Fibroblast of pulmonary artery (primary cell): Measurements from ENCODE around the gene ZDHHC8.

Experiments used
- DNase-seq: peaks from one replicate; pipeline ENCODE4 v3.0.0-alpha.2; 2010; ENCODE audit warnings: low read depth
- H3K4me3 ChIP-seq: replicated peaks from 2 replicates; pipeline ENCODE4 v1.5.1; 2011; ENCODE audit warnings: low read depth, mild to moderate bottlenecking, control low read depth, low read length, moderate library complexity
- TF ChIP-seq, protein P1 (sequence below): IDR thresholded peaks from 2 replicates; pipeline ENCODE4 v1.5.1; 2011; ENCODE audit warnings: mild to moderate bottlenecking, control low read depth, low read length, inconsistent platforms; ENCODE audit errors: missing control alignments

The ZDHHC8 gene

DNA sequence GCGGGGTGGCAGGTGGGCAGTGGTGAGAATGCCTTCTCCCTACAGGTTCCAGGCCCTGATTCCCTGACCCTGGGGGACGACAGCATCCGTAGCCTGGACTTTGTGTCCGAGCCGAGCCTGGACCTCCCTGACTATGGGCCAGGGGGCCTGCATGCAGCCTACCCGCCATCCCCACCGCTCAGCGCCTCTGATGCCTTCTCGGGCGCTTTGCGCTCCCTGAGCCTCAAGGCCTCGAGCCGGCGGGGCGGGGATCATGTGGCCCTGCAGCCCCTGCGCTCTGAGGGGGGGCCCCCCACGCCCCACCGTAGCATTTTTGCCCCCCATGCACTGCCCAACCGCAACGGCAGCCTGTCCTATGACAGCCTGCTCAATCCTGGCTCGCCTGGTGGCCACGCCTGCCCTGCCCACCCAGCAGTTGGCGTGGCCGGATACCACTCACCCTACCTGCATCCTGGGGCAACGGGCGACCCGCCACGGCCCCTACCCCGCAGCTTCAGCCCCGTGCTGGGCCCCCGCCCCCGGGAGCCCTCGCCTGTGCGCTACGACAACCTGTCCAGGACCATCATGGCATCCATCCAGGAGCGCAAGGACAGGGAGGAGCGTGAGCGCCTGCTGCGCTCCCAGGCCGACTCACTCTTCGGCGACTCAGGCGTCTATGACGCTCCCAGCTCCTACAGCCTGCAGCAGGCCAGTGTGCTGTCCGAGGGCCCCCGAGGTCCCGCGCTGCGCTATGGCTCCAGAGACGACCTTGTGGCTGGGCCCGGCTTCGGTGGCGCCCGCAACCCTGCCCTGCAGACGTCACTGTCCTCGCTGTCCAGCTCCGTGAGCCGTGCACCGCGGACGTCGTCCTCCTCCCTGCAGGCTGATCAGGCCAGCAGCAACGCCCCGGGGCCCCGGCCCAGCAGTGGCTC is 11.4 kb downstream of the ZDHHC8 start:
- no peak for DNase-seq
- H3K4me3 ChIP-seq, result no peak overlapping the region
- TF ChIP-seq, protein P1, sequence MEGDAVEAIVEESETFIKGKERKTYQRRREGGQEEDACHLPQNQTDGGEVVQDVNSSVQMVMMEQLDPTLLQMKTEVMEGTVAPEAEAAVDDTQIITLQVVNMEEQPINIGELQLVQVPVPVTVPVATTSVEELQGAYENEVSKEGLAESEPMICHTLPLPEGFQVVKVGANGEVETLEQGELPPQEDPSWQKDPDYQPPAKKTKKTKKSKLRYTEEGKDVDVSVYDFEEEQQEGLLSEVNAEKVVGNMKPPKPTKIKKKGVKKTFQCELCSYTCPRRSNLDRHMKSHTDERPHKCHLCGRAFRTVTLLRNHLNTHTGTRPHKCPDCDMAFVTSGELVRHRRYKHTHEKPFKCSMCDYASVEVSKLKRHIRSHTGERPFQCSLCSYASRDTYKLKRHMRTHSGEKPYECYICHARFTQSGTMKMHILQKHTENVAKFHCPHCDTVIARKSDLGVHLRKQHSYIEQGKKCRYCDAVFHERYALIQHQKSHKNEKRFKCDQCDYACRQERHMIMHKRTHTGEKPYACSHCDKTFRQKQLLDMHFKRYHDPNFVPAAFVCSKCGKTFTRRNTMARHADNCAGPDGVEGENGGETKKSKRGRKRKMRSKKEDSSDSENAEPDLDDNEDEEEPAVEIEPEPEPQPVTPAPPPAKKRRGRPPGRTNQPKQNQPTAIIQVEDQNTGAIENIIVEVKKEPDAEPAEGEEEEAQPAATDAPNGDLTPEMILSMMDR, result no peak

DNA sequence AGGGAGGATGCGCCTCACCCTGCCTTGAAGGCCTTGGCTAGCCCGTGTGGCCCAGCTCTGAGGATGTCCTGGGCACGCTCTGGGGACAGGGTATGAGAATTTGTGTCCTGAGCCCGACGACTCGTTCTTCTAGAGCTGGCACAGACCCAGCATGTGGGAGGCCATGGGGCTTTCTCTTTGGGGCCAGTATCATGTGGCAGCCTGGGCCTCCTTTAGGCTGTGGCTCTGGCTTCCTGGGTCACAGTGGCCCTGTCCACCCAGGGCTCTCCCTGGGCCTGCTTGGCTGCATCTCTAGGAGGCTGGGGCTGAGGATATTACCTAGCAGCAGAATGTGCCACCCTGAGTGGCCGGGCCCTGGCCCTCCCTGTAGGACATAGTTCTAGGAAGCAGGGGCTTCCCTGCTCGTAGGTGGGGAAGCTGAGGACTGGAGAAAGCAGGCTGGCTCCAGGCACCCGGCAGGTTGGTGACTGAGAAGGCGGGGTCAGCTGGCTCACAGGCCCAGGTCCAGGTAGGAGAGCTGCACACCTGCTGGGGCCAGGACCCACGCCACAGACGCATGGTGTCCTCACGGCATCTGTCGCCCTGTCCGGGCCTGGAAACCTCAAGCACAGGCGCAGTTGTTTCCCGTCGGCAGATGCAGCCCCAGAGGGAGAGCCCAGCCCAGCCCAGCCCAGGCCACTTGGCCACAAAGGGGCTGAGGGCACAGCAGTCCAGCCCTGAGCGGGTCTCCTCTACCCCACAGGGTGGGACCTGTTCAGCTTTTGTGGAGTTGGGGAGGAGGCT is 12.5 kb downstream of the ZDHHC8 start:
- H3K4me3 ChIP-seq, result no peak overlapping the region
- TF ChIP-seq, protein P1, result no peak

DNA sequence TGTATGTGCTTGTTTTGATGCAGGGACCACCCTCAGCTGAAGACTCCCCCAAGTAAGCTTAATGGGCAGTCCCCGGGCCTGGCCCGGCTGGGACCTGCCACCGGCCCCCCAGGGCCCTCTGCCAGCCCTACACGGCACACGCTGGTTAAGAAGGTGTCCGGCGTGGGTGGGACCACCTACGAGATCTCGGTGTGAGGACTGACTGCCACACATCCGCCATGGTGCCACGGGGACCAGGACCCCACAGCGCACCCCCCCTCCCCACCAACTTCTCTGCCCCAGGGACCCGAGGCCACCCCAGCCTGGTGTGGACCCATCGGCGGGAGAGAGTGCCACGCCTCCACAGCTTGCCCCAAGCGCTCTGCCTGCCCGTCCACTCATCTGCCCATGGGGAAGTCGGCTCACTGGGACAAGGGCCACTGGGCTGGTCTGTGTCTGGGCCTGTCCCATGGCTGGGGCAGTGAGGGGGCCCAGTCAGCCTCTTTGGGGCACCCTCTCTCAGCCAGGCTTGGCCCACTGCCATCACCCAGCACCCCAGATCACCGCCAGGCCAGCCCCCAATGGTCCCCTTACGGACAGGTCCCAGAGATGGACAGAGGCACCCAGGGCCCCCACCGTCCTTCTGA is 13.7 kb downstream of the ZDHHC8 start:
- H3K4me3 ChIP-seq, result no peak overlapping the region
- DNase-seq, result no peak
- TF ChIP-seq, protein P1, result no peak

More for the DNA sequence above, 12.5 kb downstream of the ZDHHC8 start:
- no peak for DNase-seq

DNA sequence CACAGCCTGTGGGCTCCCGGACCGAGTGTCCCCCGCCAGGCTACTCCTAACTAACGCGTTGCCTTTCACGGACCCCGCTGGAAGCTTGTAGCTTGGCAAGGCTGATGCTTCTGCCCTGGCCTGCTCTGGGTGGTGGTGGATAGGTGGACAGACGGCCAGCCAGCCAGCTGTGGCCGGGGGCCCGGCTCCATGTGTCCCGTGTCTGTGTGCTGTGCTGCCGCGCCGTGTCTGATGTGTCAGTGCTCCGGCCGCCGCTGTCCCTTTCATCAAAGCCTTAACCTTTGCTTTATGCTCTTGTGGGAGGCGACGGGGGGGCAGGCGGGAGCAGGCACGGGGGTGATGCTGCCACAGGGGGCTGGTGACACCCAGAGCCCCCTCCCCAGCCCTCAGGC is 14.2 kb downstream of the ZDHHC8 start:
- H3K4me3 ChIP-seq, result no peak overlapping the region
- no peak for DNase-seq
- TF ChIP-seq, protein P1, result no peak

DNA sequence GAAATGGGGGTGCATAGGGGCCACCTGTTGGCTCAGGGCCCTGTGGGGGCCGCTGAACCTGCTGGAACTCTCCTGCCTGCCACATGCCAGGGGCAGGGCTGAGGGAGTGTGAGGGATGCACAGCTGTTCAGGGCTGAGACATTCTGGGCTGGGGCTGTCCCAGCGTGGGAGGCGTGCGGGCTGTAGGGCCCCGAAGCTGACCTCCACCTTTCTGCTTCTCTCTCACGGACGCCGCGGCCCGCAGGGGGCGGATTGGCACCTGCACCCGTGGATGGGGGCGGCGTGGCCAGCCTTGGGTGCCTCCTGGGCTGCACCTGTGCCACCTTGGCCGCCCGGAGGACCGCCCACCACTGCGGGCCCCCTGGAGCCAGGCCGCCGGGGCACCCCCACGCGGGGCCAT is 15.2 kb downstream of the ZDHHC8 start:
- no peak overlapping the region for H3K4me3 ChIP-seq
- DNase-seq, result no peak
- TF ChIP-seq, protein P1, result no peak

DNA sequence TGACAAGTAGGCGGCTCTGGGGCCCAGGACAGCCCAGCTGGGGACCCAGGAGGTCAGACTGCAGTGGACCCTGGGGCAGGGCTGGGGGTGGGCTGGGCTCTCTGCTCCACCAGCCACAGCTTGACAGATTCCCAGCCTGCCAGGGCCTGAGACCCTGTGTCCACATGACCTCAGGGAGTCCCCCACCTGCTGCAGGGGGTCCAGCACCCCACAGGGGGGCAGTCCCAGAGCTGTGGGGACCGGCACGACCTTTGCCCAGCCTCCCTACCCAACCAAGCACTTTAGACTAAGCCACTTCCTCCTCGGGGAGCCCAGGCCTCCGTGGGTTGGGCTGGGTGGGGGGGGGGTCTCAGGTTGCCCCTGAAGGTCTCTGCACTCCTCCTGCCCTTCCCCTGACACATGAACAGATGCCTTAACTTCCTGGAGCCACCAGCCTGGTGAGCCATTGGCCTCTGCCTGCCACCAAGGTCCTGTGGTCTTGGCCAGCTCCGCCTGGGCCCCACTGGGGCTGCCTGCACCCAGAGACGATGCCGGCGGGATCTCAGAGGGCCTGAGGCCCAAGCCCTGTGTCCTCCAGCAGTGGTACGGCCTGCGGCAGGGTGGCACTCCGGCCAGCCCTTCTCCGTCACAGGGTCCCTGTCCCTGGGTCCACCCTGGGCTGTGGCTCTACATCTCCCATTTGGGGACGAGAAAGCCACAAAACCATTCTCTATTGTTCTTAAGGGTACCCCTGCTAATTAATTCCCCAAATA is 15.8 kb downstream of the ZDHHC8 start:
- DNase-seq, result no peak
- TF ChIP-seq, protein P1, result no peak
- H3K4me3 ChIP-seq, result no peak overlapping the region
